Naive thymus-derived CD8-positive, alpha-beta T cell (primary cell): ENCODE results near the gene CROCC. TPM values are rescaled to one million over a fixed set of nuclear protein-coding genes. Genes with fewer than 3 reads are reported as not detected.
"Not testable (repeated sequence)": the region's sequence is repeated elsewhere in the genome, so short reads cannot be mapped to it uniquely, and the experiment has no call there.

ENCODE experiments used
- ATAC-seq, 2 donors: fragments of 150-1000 bp; cut with Tn5 transposase in 1 of 2; sonication (Bioruptor Pico), chemical (Tn5 transposase) in 1 of 2; 1 replicate in 1 of 2; 2 replicates in 1 of 2; pipeline ENCODE4 v1.10.0; 2021; ENCODE audit warnings: mild to moderate bottlenecking in 2 of 2, moderate library complexity in 2 of 2
- POLR2A ChIA-PET: fragments of 350-600 bp; sonication (Branson Sonifier 250); formaldehyde crosslinking; loops from one replicate; lab custom pipeline; 2021; ENCODE audit warnings: antibody characterized with exemption; lab: Charles Lee
- DNase-seq, 10 donors: peaks; one replicate each; pipeline versions ENCODE4 v3.0.0 to v3.0.0-alpha.2; 2020 to 2022
- H3K27ac Mint-ChIP-seq, 10 donors: one replicate each; pipeline ENCODE4 v1.8.0; 2020 to 2022; ENCODE audit warnings: mild to moderate bottlenecking in 10 of 10, mixed read lengths in 10 of 10, moderate library complexity in 4 of 10, inconsistent platforms in 1 of 10
- H3K27me3 Mint-ChIP-seq, 5 donors: one replicate each; pipeline ENCODE4 v1.8.0; 2021 to 2022; ENCODE audit warnings: mixed read lengths in 5 of 5
- H3K36me3 Mint-ChIP-seq, 3 donors: one replicate each; pipeline ENCODE4 v1.8.0; 2020 to 2022; ENCODE audit warnings: mixed read lengths in 3 of 3, mild to moderate bottlenecking in 2 of 3, inconsistent platforms in 1 of 3
- H3K4me1 Mint-ChIP-seq, 4 donors: one replicate each; pipeline ENCODE4 v1.8.0; 2021 to 2022; ENCODE audit warnings: mixed read lengths in 4 of 4
- H3K4me3 Mint-ChIP-seq, 10 donors: one replicate each; pipeline ENCODE4 v1.8.0; 2020 to 2022; ENCODE audit warnings: mild to moderate bottlenecking in 10 of 10, mixed read lengths in 10 of 10, moderate library complexity in 6 of 10, inconsistent platforms in 1 of 10
- H3K9me3 Mint-ChIP-seq, 9 donors: one replicate each; pipeline ENCODE4 v1.8.0; 2020 to 2022; ENCODE audit warnings: mixed read lengths in 9 of 9, mild to moderate bottlenecking in 3 of 9, inconsistent platforms in 1 of 9, moderate library complexity in 1 of 9
- polyA plus RNA-seq, 3 donors: library from polyadenylated mRNA; unstranded; fragments of 300-500 nt; fragmentation: Illumina TruSeq; gene quantifications; one replicate each; pipeline ENCODE4 v1.2.3, GENCODE V29; 2021
- total RNA-seq, 8 experiments: library from RNA in 2 of 8; stranded (reverse) in 2 of 8; gene quantifications; one replicate each; pipeline ENCODE4 v1.2.3 and lab custom pipeline; 2021 to 2026

The CROCC gene
- total and polyA plus RNA-seq, 5 experiments from 2014 or later, result 1.2 to 124 (median 5.4) TPM

- H3K4me1 Mint-ChIP-seq, result peaks cover 25 to 51% (median 34%) of the 10 kb centered on the region in 4 donors
- no peaks in the 10 kb centered on the region for H3K27me3 Mint-ChIP-seq
- POLR2A ChIA-PET, result interaction anchor here (2.3 kb wide), 1 partner anchor 12 kb away, joined by 8 read pairs; no protein-coding TSS in a partner anchor
- DNase-seq (peak in 1 of 10 donors; percentile 32), ATAC-seq (no peak)
- H3K36me3 Mint-ChIP-seq, result no peaks in the 10 kb centered on the region
- H3K27ac Mint-ChIP-seq, result peak overlapping the region in 6 of 10 donors; percentile 10 to 74 (median 46)
- peak overlapping the region in 7 of 10 donors; percentile 2 to 66 (median 40) for H3K4me3 Mint-ChIP-seq
- no peaks in the 10 kb centered on the region for H3K9me3 Mint-ChIP-seq
Measured at GRCh38 chr1:16900751-16901150, 21.0 kb upstream of the CROCC start.

- H3K4me1 Mint-ChIP-seq, result peaks cover 20 to 46% (median 29%) of the 10 kb centered on the region in 4 donors
- not testable (repeated sequence) for H3K36me3 Mint-ChIP-seq, H3K9me3 Mint-ChIP-seq, ATAC-seq, H3K27me3 Mint-ChIP-seq
- peak overlapping the region in 9 of 10 donors; percentile 13 to 73 (median 62) for H3K4me3 Mint-ChIP-seq
- H3K27ac Mint-ChIP-seq, result peak overlapping the region in 7 of 10 donors; percentile 40 to 76 (median 54)
- peak in 1 of 10 donors; percentile 34 for DNase-seq
- POLR2A ChIA-PET, result interaction anchor here (0.8 to 4.7 kb wide), 3 partner anchors 9 to 13 kb away, joined by 3 to 48 read pairs (median 8); no protein-coding TSS in a partner anchor
Measured at GRCh38 chr1:16901371-16901770, 20.4 kb upstream of the CROCC start.

- DNase-seq (no peak), ATAC-seq (no peak)
- H3K9me3 Mint-ChIP-seq, result peaks cover 0 to 9% (median 0%) of the 10 kb centered on the region in 9 donors
- H3K4me3 Mint-ChIP-seq, result no peak overlapping the region
- no peaks in the 10 kb centered on the region for H3K27me3 Mint-ChIP-seq
- peak overlapping the region in 1 of 10 donors; percentile 34 for H3K27ac Mint-ChIP-seq
- POLR2A ChIA-PET, result interaction anchor here (0.6 to 4.9 kb wide), 7 partner anchors 11 to 179 kb away, joined by 3 to 55 read pairs (median 17); partner anchors contain the start of gene CROCC
- peaks cover 8 to 37% (median 15%) of the 10 kb centered on the region in 4 donors for H3K4me1 Mint-ChIP-seq
- H3K36me3 Mint-ChIP-seq, result peaks cover 0 to 9% (median 4%) of the 10 kb centered on the region in 3 donors
Measured at GRCh38 chr1:16903054-16903453, 18.7 kb upstream of the CROCC start.

DNA sequence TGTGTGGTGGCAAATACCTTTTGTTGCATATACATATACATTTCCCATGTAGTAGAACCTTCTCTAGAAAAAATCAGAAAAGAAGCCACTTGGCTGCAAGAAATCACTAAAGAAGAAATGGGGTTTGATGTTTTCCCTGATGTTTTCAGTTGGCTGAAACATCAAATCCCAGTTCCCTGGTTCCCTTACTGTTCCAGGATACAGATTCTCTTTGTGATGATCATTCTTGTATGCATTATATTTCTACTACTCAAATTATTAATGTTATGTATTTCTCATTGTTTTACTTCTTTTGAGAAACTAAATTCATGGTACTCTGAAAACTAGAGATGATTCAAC lies 18.3 kb upstream of the CROCC start:
- POLR2A ChIA-PET, result interaction anchor here (0.6 to 4.9 kb wide), 13 partner anchors 7 to 687 kb away, joined by 3 to 55 read pairs (median 7); partner anchors contain the start of genes CROCC, NBPF1 and RNU1-2
- H3K4me1 Mint-ChIP-seq, result peaks cover 4 to 36% (median 13%) of the 10 kb centered on the region in 4 donors
- peaks cover 0 to 9% (median 0%) of the 10 kb centered on the region in 9 donors for H3K9me3 Mint-ChIP-seq

DNA sequence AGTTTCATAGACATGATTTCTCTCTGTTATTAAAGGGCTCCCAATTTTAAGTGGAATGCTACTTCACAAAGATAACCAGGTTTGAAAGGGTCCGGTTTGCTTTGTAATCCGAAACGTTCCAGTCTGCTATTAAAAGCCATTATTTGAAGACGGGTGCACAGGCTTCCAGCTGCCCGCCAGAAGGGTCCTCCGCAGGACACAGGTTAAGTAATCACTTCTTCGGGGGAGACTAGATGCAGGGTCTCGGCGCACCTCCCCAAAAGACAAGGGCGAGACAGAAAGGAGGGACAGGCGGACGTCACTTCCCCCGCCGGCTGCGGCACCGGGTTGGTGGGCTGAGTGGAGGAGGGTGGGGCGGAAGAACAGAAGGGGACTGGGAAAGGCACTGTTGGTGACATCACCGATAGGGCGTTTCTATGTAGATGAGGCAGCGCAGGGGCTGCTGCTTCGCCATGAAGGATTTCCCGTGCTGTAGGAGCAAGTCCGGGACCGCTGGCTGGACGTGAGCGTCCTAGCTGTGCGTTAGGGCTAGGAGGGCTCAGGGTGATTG lies 17.1 kb upstream of the CROCC start:
- H3K9me3 Mint-ChIP-seq, result peaks cover 0 to 9% (median 0%) of the 10 kb centered on the region in 9 donors
- peaks cover 4 to 40% (median 15%) of the 10 kb centered on the region in 4 donors for H3K4me1 Mint-ChIP-seq
- POLR2A ChIA-PET, result interaction anchor here (0.7 to 4.9 kb wide), 27 partner anchors 8 to 1321 kb away, joined by 3 to 55 read pairs (median 4); partner anchors contain the start of genes ATP13A2, CROCC, NBPF1 and NECAP2
- peaks cover 0 to 9% (median 4%) of the 10 kb centered on the region in 3 donors for H3K36me3 Mint-ChIP-seq
- peak; percentile 87 to 94 for ATAC-seq
- H3K27ac Mint-ChIP-seq, result no peak overlapping the region
- H3K4me3 Mint-ChIP-seq, result no peak overlapping the region
- DNase-seq, result peak in 9 of 10 donors; percentile 86 to 100 (median 100)
- H3K27me3 Mint-ChIP-seq, result no peaks in the 10 kb centered on the region

More for the DNA sequence above, 18.3 kb upstream of the CROCC start:
- Mint-ChIP-seq H3K36me3 (peaks cover 0 to 9% (median 4%) of the 10 kb centered on the region in 3 donors), H3K4me3 (no peak overlapping the region), H3K27ac (no peak overlapping the region), H3K27me3 (no peaks in the 10 kb centered on the region)
- DNase-seq (no peak), ATAC-seq (no peak)

DNA sequence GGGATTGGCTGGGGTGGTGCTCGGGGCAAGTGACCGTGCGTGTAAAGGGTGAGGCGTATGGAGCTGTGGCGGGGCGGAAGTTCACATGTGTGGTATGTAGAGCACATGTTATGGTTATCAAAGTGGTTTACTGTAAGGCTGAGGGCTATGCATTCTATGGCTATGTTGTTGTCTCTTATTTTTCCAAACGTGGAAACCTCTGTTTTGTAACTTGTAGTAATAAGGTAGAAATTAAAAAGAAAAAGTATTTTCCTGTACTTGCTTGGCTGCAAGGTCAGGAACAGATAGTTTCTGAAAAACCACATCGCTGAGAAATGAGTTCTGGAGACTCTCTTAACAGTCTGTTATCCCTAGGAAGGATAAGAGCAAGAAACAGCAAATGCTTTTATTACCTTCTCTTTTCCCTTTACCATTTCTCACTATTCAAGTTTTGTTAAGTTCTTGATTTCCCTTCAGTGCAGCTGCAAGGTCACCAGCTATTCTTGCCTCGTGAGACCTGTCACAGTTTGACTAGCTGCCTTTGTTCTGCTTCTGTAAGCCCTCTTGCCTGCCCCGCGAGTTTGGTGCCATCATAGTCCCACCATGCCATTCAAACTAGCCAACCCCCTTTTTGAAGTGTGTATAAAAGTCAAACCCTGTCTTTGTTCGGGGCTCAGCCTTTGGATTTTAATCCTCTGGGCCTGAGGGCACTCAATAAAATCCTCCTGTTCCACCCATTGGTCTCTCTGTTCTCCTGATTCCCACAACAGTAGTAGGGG lies 16.4 kb upstream of the CROCC start:
- ATAC-seq (peak; percentile 77 to 79), DNase-seq (peak in 5 of 10 donors; percentile 41 to 99 (median 49))
- H3K9me3 Mint-ChIP-seq, result peaks cover 0 to 9% (median 0%) of the 10 kb centered on the region in 9 donors
- peaks cover 7 to 42% (median 18%) of the 10 kb centered on the region in 4 donors for H3K4me1 Mint-ChIP-seq
- H3K36me3 Mint-ChIP-seq, result peaks cover 0 to 9% (median 4%) of the 10 kb centered on the region in 3 donors
- H3K27me3 Mint-ChIP-seq, result no peaks in the 10 kb centered on the region
- no peak overlapping the region for H3K4me3 Mint-ChIP-seq
- POLR2A ChIA-PET, result interaction anchor here (0.9 to 4.9 kb wide), 24 partner anchors 9 to 1322 kb away, joined by 3 to 55 read pairs (median 5); partner anchors contain the start of genes ATP13A2, CROCC, NBPF1 and NECAP2
- H3K27ac Mint-ChIP-seq, result no peak overlapping the region

DNA sequence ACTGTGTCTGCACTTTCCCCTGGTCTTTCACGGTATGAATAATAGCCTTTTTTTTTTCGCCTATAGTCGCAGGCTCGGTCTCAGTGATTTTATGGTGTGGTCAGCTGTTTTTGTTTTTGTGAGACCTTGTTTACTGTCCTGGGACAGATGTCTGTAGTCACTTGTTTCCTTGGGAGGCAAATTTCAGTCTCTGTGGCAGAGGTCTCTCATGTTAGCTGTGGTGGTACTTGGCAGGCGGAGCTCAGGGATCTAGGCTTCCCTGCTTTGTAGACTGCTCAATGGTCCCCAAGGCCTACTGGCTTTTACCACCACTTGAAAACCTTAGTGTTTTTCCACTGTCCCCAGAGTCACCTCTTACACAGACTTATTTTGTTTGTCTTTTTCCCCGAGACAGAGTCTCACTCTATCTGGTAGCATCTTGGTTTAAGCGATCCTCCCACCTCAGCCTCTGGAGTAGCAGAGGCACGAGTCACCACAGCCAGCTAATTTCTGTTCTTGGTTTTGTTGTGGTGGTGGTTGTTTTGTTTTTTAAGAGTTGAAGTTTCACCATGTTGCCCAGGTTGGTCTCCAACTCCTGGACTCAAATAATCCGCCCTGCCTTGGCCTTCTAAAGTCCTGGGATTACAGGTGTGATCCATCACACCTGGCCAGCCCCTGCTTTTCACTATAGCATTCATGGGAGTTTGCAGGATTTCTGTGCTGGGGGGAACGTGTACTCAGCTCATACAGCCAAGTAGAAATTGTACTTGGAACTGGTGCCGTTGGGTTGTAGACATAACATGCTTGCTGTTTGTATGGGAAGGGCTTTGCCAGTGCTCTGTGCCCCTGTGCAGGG lies 15.6 kb upstream of the CROCC start:
- peak overlapping the region in 1 of 10 donors; percentile 88 for H3K27ac Mint-ChIP-seq
- ATAC-seq (no peak), DNase-seq (no peak)
- no peaks in the 10 kb centered on the region for H3K27me3 Mint-ChIP-seq
- H3K4me3 Mint-ChIP-seq, result peak overlapping the region in 6 of 10 donors; percentile 9 to 55 (median 26)
- peaks cover 0 to 9% (median 4%) of the 10 kb centered on the region in 3 donors for H3K36me3 Mint-ChIP-seq
- peaks cover 0 to 9% (median 0%) of the 10 kb centered on the region in 9 donors for H3K9me3 Mint-ChIP-seq
- H3K4me1 Mint-ChIP-seq, result peaks cover 7 to 36% (median 15%) of the 10 kb centered on the region in 4 donors
- POLR2A ChIA-PET, result interaction anchor here (0.6 to 4.9 kb wide), 12 partner anchors 8 to 1322 kb away, joined by 3 to 55 read pairs (median 6); partner anchors contain the start of genes CROCC, RNU1-1, RNU1-2 and SDHB

DNA sequence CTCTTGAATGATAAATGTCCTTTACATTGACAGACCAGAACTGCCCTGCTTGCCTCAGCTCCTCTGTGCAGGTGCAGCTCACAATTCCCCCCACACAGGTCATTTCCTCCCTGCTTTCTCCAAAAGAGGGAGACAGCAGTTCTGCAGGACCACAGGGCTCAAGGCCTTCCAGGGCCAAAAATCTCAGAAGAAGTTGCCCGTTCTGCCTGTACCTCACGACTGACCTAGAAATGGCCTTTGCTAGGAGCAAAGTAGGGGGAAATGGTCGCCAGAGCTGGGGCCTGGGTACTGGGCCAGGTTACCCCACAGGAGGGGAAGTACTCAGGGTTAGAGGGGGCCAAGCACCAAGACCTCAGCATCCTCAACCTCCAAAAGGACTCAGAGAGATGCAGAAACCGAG lies 14.9 kb upstream of the CROCC start:
- Mint-ChIP-seq H3K27ac (peak overlapping the region in 1 of 10 donors; percentile 88), H3K36me3 (peaks cover 0 to 9% (median 4%) of the 10 kb centered on the region in 3 donors), H3K4me3 (peak overlapping the region in 1 of 10 donors; percentile 7), H3K4me1 (peaks cover 9 to 30% (median 11%) of the 10 kb centered on the region in 4 donors), H3K27me3 (no peaks in the 10 kb centered on the region), H3K9me3 (peaks cover 0 to 9% (median 0%) of the 10 kb centered on the region in 9 donors)
- no peak for DNase-seq
- POLR2A ChIA-PET, result interaction anchor here (4.6 to 4.9 kb wide), 2 partner anchors 11 to 16 kb away, joined by 29 to 51 read pairs; partner anchors contain the start of genes CROCC and RNU1-2
- no peak for ATAC-seq

GRCh38 chr1:16907870-16908758 lies 13.6 kb upstream of the CROCC start:
- POLR2A ChIA-PET, result interaction anchor here (0.5 to 4.6 kb wide), 2 partner anchors 12 to 17 kb away, joined by 5 to 51 read pairs; partner anchors contain the start of gene RNU1-2
- DNase-seq, result no peak
- Mint-ChIP-seq H3K27ac (peak overlapping the region in 9 of 10 donors; percentile 11 to 88 (median 76)), H3K9me3 (peaks cover 0 to 9% (median 0%) of the 10 kb centered on the region in 9 donors), H3K4me1 (peaks cover 5 to 30% (median 23%) of the 10 kb centered on the region in 4 donors), H3K36me3 (peaks cover 0 to 9% (median 4%) of the 10 kb centered on the region in 3 donors), H3K27me3 (no peaks in the 10 kb centered on the region), H3K4me3 (no peak overlapping the region)
- ATAC-seq, result no peak

DNA sequence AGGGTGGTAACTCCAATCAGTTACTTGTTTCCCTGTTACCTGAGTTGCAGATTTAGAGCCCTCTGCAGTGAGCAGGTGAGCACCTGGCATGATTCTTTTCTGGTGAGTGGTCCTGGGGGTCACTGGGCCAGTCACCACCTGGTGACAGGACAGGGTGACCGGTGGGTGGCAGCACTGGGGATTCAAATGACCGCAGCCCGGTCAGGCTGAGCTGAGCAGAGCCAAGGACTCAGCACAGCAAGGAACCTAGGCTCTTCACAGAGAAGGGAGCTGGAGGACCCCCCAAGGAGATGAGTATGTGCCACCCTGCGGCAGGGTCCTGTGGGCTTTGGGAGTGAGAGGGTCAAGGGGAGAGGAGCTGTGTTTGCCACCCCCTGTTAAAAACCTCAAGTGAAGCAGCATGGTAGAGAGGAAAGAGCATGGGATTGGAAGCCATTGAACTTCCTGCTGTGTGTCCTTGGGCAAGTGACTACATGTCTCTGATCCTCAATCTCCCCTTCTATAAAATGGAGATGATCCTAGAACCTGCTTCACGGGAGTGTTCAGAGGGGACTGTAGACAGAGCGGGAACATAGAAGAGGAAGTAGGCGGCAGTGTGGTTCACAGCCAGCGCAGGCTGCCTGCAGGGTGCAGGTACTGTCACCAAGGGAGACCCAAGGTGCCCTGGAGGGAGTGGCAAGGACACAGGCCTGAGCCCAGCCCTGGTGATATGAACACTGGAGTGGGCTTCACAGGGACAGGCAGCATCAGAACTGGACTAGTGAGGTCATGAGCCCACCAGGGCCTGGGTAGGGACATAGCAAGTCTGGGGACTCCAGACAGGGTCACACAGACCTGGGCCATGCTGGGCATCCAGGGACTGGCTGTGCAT lies 9.6 kb upstream of the CROCC start:
- Mint-ChIP-seq H3K4me1 (peaks cover 12 to 54% (median 48%) of the 10 kb centered on the region in 4 donors), H3K4me3 (peak overlapping the region in 8 of 10 donors; percentile 31 to 94 (median 53)), H3K27ac (peak overlapping the region in 7 of 10 donors; percentile 5 to 80 (median 56))
- H3K9me3 Mint-ChIP-seq, H3K27me3 Mint-ChIP-seq, H3K36me3 Mint-ChIP-seq, DNase-seq, ATAC-seq: not testable (repeated sequence)
- POLR2A ChIA-PET, result interaction anchor here (0.6 to 3.9 kb wide), 2 partner anchors 8 to 412 kb away, joined by 4 to 55 read pairs; no protein-coding TSS in a partner anchor
